ENCODE results near the gene DPP9. TPM values are rescaled to one million over a fixed set of nuclear protein-coding genes. Genes with fewer than 3 reads are reported as not detected.

The DPP9 gene
- total and polyA plus RNA-seq, 2 of the 4 experiments (the other 2 are of a cell fraction): 12.4 to 33.0 TPM

DNA sequence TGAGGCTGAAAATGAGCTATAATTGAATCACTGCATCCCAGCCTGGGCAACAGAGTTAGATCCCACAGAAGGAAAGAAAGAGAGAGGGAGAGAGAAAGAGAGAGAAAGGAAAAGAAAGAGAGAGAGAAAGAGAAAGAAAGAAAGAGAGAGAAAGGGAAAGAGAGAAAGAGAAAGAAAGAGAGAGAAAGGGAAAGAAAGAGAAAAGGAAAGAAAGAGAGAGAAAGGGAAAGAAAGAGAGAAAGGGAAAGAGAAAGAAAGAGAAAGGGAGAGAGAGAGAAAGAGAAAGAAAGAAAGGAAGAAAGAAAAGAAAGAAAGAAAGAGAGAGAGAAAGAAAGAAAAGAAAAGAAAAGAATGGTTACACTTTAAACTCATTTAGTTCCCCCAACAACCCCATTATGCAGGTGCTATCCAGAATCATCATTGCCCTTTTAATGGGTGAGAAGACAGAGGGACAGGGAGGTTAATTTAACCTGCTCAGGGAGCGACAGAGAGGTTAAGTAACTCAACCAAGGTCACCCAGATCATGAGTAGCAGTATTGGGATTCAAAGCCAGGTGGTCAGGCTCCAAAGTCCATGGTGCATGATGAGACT lies 10.2 kb upstream of the DPP9 start:
- no peak overlapping the region for H3K9ac ChIP-seq (ENCODE audit: low read depth, low read length)
- no peak overlapping the region for H2BK20ac ChIP-seq (ENCODE audit: low read depth, low read length)
- no peak overlapping the region for H4K5ac ChIP-seq (ENCODE audit: low read depth, low read length)
- H2AFZ ChIP-seq (replicated peaks; ENCODE audit: low read length, poor library complexity): no peak overlapping the region
- H3K4ac ChIP-seq (ENCODE audit: low read depth, low read length): no peak overlapping the region
- H3K27me3 ChIP-seq (ENCODE audit: control insufficient read depth, insufficient read depth, low read length): peaks cover 15% of the 10 kb centered on the region
- intact Hi-C loops (cut with micrococcal nuclease) (loop anchor here (10.0 kb wide), 1 partner anchor 301 kb away; no protein-coding TSS in a partner anchor), dilution Hi-C loops (cut with HindIII; ENCODE audit: low sequenced_read_pairs, unreplicated experiment) (no loop called here), in situ Hi-C loops (cut with MboI; ENCODE audit: low sequenced_read_pairs) (loop anchor here (5.0 kb wide), 1 partner anchor 58 kb away; the partner anchor contains the start of gene FEM1A)
- ChIA-PET CTCF (interaction anchor here (0.7 kb wide), 1 partner anchor 57 kb away, joined by 4 read pairs; the partner anchor contains the start of gene FEM1A), POLR2A (ENCODE audit: unreplicated experiment) (no interaction called here)
- H4K91ac ChIP-seq (ENCODE audit: insufficient read depth, low read depth, low read length): no peak overlapping the region
- no peak overlapping the region for H2BK5ac ChIP-seq (ENCODE audit: low read depth, low read length, poor library complexity, severe bottlenecking)
- no peak overlapping the region for H2AK9ac ChIP-seq (replicated peaks; ENCODE audit: low read depth, low read length, poor library complexity)
- 14% methylated on average over 1 of the region's 1 CpG; no CpG with 5 or more reads in 1 of the 2 experiments for WGBS, 2 experiments (ENCODE audit: extremely low coverage in 2 of 2, insufficient read length in 1 of 2)
- no peak overlapping the region for H3K4me2 ChIP-seq (ENCODE audit: low read depth, low read length)
- H3K4me1 ChIP-seq (ENCODE audit: control insufficient read depth, insufficient read depth, low read length): peaks cover 2% of the 10 kb centered on the region; the same call in 1 of the 2 replicates
- H2BK120ac ChIP-seq (ENCODE audit: low read depth, low read length): no peak overlapping the region
- TF ChIP-seq SMC3 (IDR thresholded peaks at IDR 0.05; ENCODE audit: low read depth, low read length) (no peak), NFE2L2 (IDR thresholded peaks at IDR 0.05; ENCODE audit: low read depth, low read length) (no peak), FOS (IDR thresholded peaks at IDR 0.05; ENCODE audit: low read depth, low read length) (no peak), RAD21 (IDR thresholded peaks at IDR 0.05; ENCODE audit: low read length) (no peak), BHLHE40 (IDR thresholded peaks at IDR 0.05; ENCODE audit: low read depth, low read length) (no peak), RCOR1 (IDR thresholded peaks at IDR 0.05; ENCODE audit: insufficient replicate concordance, low read length) (no peak), MAFK (IDR thresholded peaks at IDR 0.05; ENCODE audit: low read depth, low read length) (no peak)
- TF ChIP-seq, protein P1, sequence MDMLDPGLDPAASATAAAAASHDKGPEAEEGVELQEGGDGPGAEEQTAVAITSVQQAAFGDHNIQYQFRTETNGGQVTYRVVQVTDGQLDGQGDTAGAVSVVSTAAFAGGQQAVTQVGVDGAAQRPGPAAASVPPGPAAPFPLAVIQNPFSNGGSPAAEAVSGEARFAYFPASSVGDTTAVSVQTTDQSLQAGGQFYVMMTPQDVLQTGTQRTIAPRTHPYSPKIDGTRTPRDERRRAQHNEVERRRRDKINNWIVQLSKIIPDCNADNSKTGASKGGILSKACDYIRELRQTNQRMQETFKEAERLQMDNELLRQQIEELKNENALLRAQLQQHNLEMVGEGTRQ (IDR thresholded peaks at IDR 0.05; ENCODE audit: low read depth, low read length): no peak
- no peaks in the 10 kb centered on the region for H3K79me1 ChIP-seq (ENCODE audit: low read depth in 1 of 2, low read length in 2 of 2)
- H3K9me3 ChIP-seq (ENCODE audit: control insufficient read depth, insufficient read depth, low read length): no peaks in the 10 kb centered on the region
- no peaks in the 10 kb centered on the region for H4K20me1 ChIP-seq (ENCODE audit: insufficient read depth, low read length)
- DNase-seq (no peak), ATAC-seq (ENCODE audit: low read depth) (no peak)
- no peak overlapping the region for H3K14ac ChIP-seq (replicated peaks; ENCODE audit: low read depth, low read length)
- H2AK5ac ChIP-seq (ENCODE audit: low read depth, low read length): no peak overlapping the region
- H3K56ac ChIP-seq (ENCODE audit: extremely low read depth, insufficient read depth, low read length): no peak overlapping the region
- H4K8ac ChIP-seq (ENCODE audit: low read depth in 2 of 2, low read length in 2 of 2): no peak overlapping the region
- H3K18ac ChIP-seq (ENCODE audit: low read depth, low read length): no peak overlapping the region
- no peaks in the 10 kb centered on the region for H3K9me1 ChIP-seq (ENCODE audit: insufficient read depth, low read length)
- no peak overlapping the region for H3K4me3 ChIP-seq (ENCODE audit: insufficient read depth, low read depth, low read length)
- no peak overlapping the region for H3K23ac ChIP-seq (ENCODE audit: low read depth, low read length)
- no TSS peak for BruUV-seq (replicated peaks)
- no peak overlapping the region for H2BK15ac ChIP-seq (ENCODE audit: low read depth, low read length)
- no peak overlapping the region for H3K27ac ChIP-seq (ENCODE audit: insufficient read depth, low read length)
- H3K36me3 ChIP-seq (ENCODE audit: control insufficient read depth, insufficient read depth, low read length): no peaks in the 10 kb centered on the region

Measured in IMR-90 (cell line).